Germinal center (tissue), 1 donor: ENCODE results near the gene AGPAT1.
"Not testable (repeated sequence)": the region's sequence is repeated elsewhere in the genome, so short reads cannot be mapped to it uniquely, and the experiment has no call there.

ENCODE experiments used
- DNase-seq: peaks from one replicate; pipeline ENCODE4 v3.0.0; 2012; ENCODE audit warnings: mixed read lengths, low spot score

Gene AGPAT1

GRCh38 chr6:32186151-32186840, 10.4 kb upstream of the AGPAT1 start:
- not testable (repeated sequence) for DNase-seq

- DNase-seq = not testable (repeated sequence)
These were observed 9.8 kb upstream of the AGPAT1 start for GRCh38 chr6:32185681-32186131.

GRCh38 chr6:32184084-32184640, 8.3 kb upstream of the AGPAT1 start, which contains the start of gene AGER:
Gene AGER (minus strand): TSS chr6:32184253. CDS start chr6:32184222, 31 bp downstream.
- no peak for DNase-seq

GRCh38 chr6:32183483-32184083, 7.7 kb upstream of the AGPAT1 start:
- DNase-seq = no peak

GRCh38 chr6:32183030-32183429, 7.1 kb upstream of the AGPAT1 start:
- DNase-seq = no peak

GRCh38 chr6:32182555-32182981, 6.7 kb upstream of the AGPAT1 start:
- DNase-seq = no peak

GRCh38 chr6:32181915-32182529, 6.1 kb upstream of the AGPAT1 start:
- no peak for DNase-seq

GRCh38 chr6:32181148-32181702, 5.3 kb upstream of the AGPAT1 start:
- DNase-seq = no peak

GRCh38 chr6:32179766-32180405, 4.0 kb upstream of the AGPAT1 start:
- no peak for DNase-seq

- no peak for DNase-seq
These were observed 2.9 kb upstream of the AGPAT1 start for GRCh38 chr6:32178547-32179440.

GRCh38 chr6:32177788-32178546, 2.1 kb upstream of the AGPAT1 start, which contains the start of gene RNF5:
Gene RNF5 (plus strand): TSS chr6:32178405. CDS start chr6:32178512, 107 bp downstream.
- peak; percentile 98 for DNase-seq

- no peak for DNase-seq
These were observed 1.4 kb upstream of the AGPAT1 start for GRCh38 chr6:32177183-32177787.

GRCh38 chr6:32176476-32177182, 745 bp upstream of the AGPAT1 start:
- no peak for DNase-seq

- no peak for DNase-seq
These were observed 568 bp downstream of the AGPAT1 start for GRCh38 chr6:32175322-32175710.

GRCh38 chr6:32174416-32174815, 1.5 kb downstream of the AGPAT1 start:
- DNase-seq = no peak

- no peak for DNase-seq
These were observed 2.7 kb downstream of the AGPAT1 start for GRCh38 chr6:32173051-32173727.

GRCh38 chr6:32171234-32171633, 4.7 kb downstream of the AGPAT1 start:
- no peak for DNase-seq

GRCh38 chr6:32170294-32170693, 5.6 kb downstream of the AGPAT1 start:
- DNase-seq = no peak
